ENCODE results near the gene SWAP70.

Gene SWAP70

DNA sequence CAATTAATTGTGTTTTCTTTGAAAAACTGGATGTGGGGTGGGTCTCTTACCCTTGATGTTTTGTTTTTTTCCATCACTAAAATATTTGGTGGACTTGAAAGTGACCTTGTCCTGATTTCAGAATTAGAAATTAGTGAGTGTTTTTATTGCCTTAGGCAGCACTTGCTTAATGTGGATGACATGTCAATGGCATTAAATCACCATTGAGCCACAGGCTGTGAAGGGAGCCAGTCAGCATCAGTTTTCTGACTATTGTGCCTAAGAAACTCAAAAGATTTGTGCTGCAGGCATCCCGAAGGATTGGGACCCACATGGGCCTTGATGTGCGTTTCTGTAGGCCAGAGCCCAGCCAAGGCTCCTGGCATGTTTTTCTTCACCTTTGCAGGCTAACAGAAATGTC, 53.8 kb downstream of the SWAP70 start:
- in situ Hi-C loops (cut with MboI; ENCODE audit: low sequenced_read_pairs): no loop called here

- in situ Hi-C loops (cut with MboI; ENCODE audit: low sequenced_read_pairs): no loop called here
These were observed 54.3 kb downstream of the SWAP70 start for GRCh38 chr11:9718147-9718546.

DNA sequence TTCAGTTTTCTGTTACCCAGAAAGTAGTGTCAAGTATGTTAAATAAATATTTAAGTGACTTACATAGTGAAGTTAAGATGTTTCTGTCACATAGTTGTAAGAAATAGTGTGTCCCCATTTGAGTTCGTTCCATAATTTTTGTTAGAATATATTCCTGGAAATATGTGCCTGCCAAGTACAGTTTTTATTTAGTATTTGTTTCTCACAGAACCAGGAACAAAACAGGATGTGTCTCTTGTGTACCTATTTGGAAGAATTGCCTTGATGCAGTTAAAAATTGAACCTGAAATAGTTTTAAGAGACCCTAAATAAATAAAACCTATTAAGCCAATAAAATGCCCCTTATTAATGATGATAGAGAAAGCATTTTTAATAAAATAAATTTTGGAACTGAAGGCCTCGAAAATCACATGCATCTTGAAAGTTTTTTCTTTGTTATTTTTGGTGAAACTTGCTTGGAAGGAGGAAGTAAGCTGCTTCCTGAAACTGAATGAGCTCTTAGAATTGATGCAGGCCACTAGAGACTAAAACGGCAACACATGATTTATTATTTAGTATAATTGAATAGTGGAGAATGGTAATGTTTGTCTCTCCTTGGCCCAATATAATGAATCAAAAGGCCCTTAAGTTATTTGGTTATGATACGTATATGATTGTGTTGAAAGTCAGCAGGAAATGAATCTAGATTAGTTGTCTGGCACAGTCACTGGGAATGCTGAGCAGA, 55.9 kb downstream of the SWAP70 start:
- in situ Hi-C loops (cut with MboI; ENCODE audit: low sequenced_read_pairs): no loop called here

- in situ Hi-C loops (cut with MboI; ENCODE audit: low sequenced_read_pairs): no loop called here
These were observed 56.4 kb downstream of the SWAP70 start for GRCh38 chr11:9720290-9720630.

DNA sequence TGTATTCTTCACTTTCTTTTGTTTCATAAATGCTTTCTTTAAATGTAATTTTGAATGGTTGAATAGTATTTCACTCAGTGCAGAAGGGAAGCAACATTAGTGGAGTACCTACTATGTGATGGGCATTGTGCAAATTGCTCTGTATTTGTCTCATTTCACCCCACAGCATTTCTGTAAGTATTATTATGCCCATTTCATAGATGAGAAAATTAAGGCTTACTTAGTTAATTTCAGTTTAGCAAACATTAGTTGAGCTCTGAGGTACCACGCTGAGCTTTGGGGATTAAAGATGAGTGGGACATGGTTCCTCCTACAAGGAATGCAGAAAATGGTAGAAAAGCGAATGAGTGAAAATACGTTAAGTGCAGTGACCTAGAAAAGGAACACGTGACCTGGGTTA, 58.1 kb downstream of the SWAP70 start:
- in situ Hi-C loops (cut with MboI; ENCODE audit: low sequenced_read_pairs): no loop called here

- in situ Hi-C loops (cut with MboI; ENCODE audit: low sequenced_read_pairs): no loop called here
These were observed 59.0 kb downstream of the SWAP70 start for GRCh38 chr11:9722893-9723292.

DNA sequence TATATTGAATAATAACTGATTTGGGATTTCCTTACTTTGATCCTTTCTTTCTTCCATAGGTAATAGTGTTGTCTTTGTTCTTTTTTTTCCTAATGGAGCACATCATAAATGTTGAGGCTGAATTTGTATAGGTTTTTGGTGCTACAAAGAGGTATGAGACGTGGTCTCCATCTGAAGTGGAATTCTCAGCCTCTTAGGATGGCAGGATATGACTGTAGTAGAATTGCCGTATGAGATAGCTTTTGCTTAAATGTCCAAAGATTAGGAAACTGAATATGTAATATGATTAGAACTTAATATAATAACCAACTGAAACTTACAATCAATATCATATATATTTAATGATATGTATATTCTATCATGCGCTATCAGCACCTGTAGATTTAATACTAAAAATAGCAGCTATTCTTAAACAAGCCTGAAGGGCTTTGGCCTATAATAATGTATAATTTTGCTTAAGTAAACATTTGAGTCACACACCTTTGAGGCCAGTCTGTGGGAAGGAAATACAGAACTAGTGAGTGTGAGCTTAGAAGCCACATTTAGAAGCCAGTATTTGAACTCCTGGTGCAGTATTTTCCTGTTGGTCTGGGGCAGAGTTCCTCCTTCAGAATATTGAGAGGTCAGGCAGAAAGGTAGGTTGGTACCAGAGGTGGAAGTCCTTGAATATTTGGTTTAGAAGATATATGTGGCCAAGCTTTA, 62.6 kb downstream of the SWAP70 start:
- in situ Hi-C loops (cut with MboI; ENCODE audit: low sequenced_read_pairs): loop anchor here (25.0 kb wide), 1 partner anchor 114 kb away; no protein-coding TSS in a partner anchor

GRCh38 chr11:9728058-9728457, 64.2 kb downstream of the SWAP70 start:
- in situ Hi-C loops (cut with MboI; ENCODE audit: low sequenced_read_pairs): loop anchor here (25.0 kb wide), 1 partner anchor 116 kb away; no protein-coding TSS in a partner anchor

GRCh38 chr11:9731256-9731655, 67.4 kb downstream of the SWAP70 start:
- in situ Hi-C loops (cut with MboI; ENCODE audit: low sequenced_read_pairs): loop anchor here (25.0 kb wide), 1 partner anchor 119 kb away; no protein-coding TSS in a partner anchor

- in situ Hi-C loops (cut with MboI; ENCODE audit: low sequenced_read_pairs): loop anchor here (25.0 kb wide), 1 partner anchor 120 kb away; no protein-coding TSS in a partner anchor
These were observed 68.6 kb downstream of the SWAP70 start for GRCh38 chr11:9732453-9732852.

DNA sequence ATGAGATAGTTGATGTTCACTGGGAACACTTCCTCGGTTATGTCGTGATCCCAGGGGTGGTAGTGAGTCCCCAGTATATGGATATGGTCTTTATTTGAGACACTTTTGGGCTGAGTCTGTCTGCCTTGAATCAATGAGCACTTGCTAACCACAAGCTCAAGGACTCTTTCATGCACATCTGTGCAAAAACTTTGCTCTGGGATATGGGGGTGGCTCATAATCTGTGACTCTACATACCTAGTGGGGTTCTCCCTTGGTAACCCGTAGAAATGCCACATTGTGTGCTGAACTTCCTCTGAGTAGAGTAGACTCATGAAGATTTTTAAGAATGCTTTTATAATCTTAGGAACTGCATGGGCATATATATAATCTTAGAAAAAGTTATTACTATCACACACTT, 69.3 kb downstream of the SWAP70 start:
- in situ Hi-C loops (cut with MboI; ENCODE audit: low sequenced_read_pairs): loop anchor here (25.0 kb wide), 1 partner anchor 121 kb away; no protein-coding TSS in a partner anchor

DNA sequence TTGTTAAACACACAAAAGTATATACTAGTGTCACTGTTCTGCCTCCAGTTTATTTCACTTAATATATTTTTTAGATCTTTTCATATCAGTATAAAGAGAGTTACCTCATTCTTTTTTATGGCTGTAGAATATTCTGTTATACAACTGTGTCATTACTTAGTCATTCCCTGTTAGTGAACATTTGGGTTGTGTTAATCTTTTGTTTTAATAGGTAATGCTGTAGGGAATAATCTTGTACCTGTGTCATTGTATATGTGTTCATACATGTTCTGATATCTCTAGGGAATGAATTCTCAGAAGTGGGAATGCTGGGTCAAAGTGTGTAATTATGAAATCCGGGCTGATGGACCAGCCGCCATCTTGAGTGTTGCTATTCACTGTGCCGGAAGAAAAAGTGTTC, 71.4 kb downstream of the SWAP70 start:
- in situ Hi-C loops (cut with MboI; ENCODE audit: low sequenced_read_pairs): loop anchor here (25.0 kb wide), 1 partner anchor 123 kb away; no protein-coding TSS in a partner anchor

- in situ Hi-C loops (cut with MboI; ENCODE audit: low sequenced_read_pairs): loop anchor here (25.0 kb wide), 1 partner anchor 124 kb away; no protein-coding TSS in a partner anchor
These were observed 72.0 kb downstream of the SWAP70 start for GRCh38 chr11:9735919-9736318.

GRCh38 chr11:9736365-9736764, 72.5 kb downstream of the SWAP70 start:
- in situ Hi-C loops (cut with MboI; ENCODE audit: low sequenced_read_pairs): loop anchor here (25.0 kb wide), 1 partner anchor 124 kb away; no protein-coding TSS in a partner anchor

DNA sequence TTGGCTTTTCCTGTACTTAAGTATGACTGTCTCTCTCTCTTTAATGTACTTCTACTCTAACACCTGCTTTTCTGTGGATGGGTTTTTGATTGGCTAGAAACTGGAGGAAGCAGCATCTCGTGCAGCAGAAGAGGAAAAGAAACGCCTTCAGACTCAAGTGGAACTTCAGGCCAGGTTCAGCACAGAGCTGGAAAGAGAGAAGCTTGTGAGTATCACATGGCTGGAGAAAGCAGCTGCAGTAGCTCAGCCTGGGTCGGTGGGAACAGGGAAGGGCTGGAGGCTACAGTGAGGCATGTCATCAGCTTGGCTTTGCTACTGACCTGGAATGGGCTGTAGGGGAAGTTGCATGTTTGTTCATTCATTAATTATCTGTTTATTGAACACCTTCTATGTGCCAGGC, 74.2 kb downstream of the SWAP70 start:
- in situ Hi-C loops (cut with MboI; ENCODE audit: low sequenced_read_pairs): loop anchor here (25.0 kb wide), 1 partner anchor 126 kb away; no protein-coding TSS in a partner anchor

DNA sequence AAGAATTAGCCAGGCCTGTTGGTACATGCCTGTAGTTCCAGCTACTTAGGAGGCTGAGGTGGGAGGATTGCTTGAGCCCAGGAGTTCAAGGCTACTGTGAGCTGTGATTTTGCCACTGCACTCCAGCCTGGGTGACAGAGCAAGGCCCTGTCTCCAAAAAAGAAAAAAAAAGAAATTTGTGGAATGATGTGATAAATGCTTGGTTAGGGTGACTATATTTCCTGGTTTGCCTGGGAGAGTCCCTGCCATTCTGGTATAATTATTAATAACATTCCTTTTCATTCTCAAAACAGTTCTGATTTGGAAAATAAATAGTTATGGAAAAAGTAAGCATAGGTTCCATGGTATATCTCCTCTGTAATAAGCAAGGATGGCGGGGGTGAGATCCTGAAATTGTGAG, 74.8 kb downstream of the SWAP70 start:
- in situ Hi-C loops (cut with MboI; ENCODE audit: low sequenced_read_pairs): loop anchor here (25.0 kb wide), 1 partner anchor 126 kb away; no protein-coding TSS in a partner anchor

DNA sequence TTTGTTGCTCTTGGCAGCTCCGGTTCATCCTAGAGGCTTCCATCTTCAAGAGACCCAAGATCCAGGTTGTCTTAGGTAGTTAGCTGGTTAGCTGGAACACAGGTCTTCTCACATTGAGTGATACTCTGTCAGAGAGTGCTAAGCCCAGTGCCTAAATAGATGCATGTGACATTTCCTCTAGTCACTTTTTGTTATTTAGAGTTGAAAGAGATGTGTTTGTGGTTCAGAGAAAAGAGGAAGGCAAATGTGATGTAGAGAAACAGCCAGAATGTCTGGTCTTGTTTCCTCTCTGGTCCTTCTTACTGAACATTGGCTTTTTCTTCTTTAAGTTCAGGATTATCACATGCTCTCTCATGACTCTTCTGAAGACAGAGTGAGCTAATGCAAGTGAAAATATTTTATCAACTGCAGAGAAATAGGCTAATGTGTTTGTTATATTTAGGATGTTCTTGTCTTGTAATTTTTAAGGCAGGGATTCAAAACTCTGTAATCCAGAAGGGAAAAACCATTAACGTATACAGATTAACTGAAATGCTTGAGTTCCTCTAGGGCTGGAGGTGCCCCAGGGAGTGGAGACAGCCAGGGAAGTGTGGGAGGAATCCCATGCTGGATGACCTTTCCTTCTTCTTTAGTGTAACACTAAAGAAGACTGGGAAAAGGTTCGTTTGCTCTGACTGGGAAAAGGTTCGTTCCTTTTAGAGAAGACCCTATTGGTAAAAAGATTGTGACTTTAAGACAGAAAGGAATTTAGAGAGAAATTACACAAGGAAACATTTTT, 75.4 kb downstream of the SWAP70 start:
- in situ Hi-C loops (cut with MboI; ENCODE audit: low sequenced_read_pairs): loop anchor here (25.0 kb wide), 1 partner anchor 127 kb away; no protein-coding TSS in a partner anchor

DNA sequence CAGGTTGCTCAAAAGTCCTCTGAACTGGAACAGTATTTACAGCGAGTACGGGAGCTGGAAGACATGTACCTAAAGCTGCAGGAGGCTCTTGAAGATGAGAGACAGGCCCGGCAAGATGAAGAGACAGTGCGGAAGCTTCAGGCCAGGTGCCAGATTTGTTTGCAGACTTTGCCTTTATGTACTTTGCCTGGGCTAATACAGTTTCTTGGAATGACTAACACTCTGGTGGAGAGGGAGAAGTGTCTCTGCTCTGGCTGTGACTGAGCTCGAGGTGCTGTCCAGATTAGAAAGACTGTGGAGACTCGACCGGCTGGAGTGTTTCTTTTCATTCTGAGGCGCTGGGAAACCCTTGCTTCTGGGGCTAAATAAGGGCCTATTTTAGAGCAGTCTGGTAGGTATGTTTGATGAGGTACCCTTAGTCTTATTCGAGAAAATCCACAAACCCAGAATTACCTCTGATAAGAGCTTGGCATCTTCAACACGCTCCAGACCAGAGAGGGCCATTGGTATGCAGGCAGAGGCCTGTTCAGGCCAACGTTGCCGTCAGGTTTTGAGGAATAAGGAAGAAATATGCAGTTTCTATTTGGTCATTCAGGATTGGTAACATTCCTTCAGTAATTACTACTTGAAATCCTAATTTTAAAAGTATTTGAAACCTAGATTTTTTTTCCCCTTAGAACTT, 76.5 kb downstream of the SWAP70 start:
- in situ Hi-C loops (cut with MboI; ENCODE audit: low sequenced_read_pairs): loop anchor here (25.0 kb wide), 1 partner anchor 128 kb away; no protein-coding TSS in a partner anchor

GRCh38 chr11:9741260-9741659, 77.4 kb downstream of the SWAP70 start:
- in situ Hi-C loops (cut with MboI; ENCODE audit: low sequenced_read_pairs): loop anchor here (25.0 kb wide), 1 partner anchor 129 kb away; no protein-coding TSS in a partner anchor

- in situ Hi-C loops (cut with MboI; ENCODE audit: low sequenced_read_pairs): loop anchor here (25.0 kb wide), 1 partner anchor 131 kb away; no protein-coding TSS in a partner anchor
These were observed 79.6 kb downstream of the SWAP70 start for GRCh38 chr11:9743512-9743911.

All from HL-60/S4 (cell line).